ENCODE results near the gene PRICKLE3.

PRICKLE3 gene

GRCh38 chrX:49228185-49228584 lies 42.0 kb upstream of the PRICKLE3 start:
- DNase-seq (ENCODE audit: low read depth): no peak
- H3K4me3 ChIP-seq (ENCODE audit: low read length): no peak overlapping the region
- no peak for TF ChIP-seq CTCF (conservative IDR thresholded peaks at IDR 0.05; ENCODE audit: low read length)

GRCh38 chrX:49227726-49228125 lies 41.6 kb upstream of the PRICKLE3 start:
- no peak for DNase-seq (ENCODE audit: low read depth)
- no peak overlapping the region for H3K4me3 ChIP-seq (ENCODE audit: low read length)
- no peak for TF ChIP-seq CTCF (conservative IDR thresholded peaks at IDR 0.05; ENCODE audit: low read length)

GRCh38 chrX:49226946-49227345 lies 40.8 kb upstream of the PRICKLE3 start:
- TF ChIP-seq CTCF (conservative IDR thresholded peaks at IDR 0.05; ENCODE audit: low read length): no peak
- DNase-seq (ENCODE audit: low read depth): no peak
- H3K4me3 ChIP-seq (ENCODE audit: low read length): no peak overlapping the region

- no peak for TF ChIP-seq CTCF (conservative IDR thresholded peaks at IDR 0.05; ENCODE audit: low read length)
- DNase-seq (ENCODE audit: low read depth): no peak
- no peak overlapping the region for H3K4me3 ChIP-seq (ENCODE audit: low read length)
These were observed 39.7 kb upstream of the PRICKLE3 start for GRCh38 chrX:49225858-49226257.

GRCh38 chrX:49221868-49222267 lies 35.7 kb upstream of the PRICKLE3 start:
- DNase-seq (ENCODE audit: low read depth): no peak
- H3K4me3 ChIP-seq (ENCODE audit: low read length): no peak overlapping the region
- no peak for TF ChIP-seq CTCF (conservative IDR thresholded peaks at IDR 0.05; ENCODE audit: low read length)

- TF ChIP-seq CTCF (conservative IDR thresholded peaks at IDR 0.05; ENCODE audit: low read length): no peak
- no peak for DNase-seq (ENCODE audit: low read depth)
- H3K4me3 ChIP-seq (ENCODE audit: low read length): no peak overlapping the region
These were observed 33.9 kb upstream of the PRICKLE3 start for GRCh38 chrX:49220100-49220499.

GRCh38 chrX:49214996-49215526 lies 28.9 kb upstream of the PRICKLE3 start:
- TF ChIP-seq CTCF (conservative IDR thresholded peaks at IDR 0.05; ENCODE audit: low read length): no peak
- no peak overlapping the region for H3K4me3 ChIP-seq (ENCODE audit: low read length)
- no peak for DNase-seq (ENCODE audit: low read depth)
